Amniotic epithelial cell (primary cell): ENCODE measurements around the gene CLDN1.

Source experiments
- DNase-seq: peaks from one replicate; pipeline ENCODE4 v3.0.0-alpha.2; 2010; ENCODE audit warnings: low read depth

CLDN1 gene

DNA sequence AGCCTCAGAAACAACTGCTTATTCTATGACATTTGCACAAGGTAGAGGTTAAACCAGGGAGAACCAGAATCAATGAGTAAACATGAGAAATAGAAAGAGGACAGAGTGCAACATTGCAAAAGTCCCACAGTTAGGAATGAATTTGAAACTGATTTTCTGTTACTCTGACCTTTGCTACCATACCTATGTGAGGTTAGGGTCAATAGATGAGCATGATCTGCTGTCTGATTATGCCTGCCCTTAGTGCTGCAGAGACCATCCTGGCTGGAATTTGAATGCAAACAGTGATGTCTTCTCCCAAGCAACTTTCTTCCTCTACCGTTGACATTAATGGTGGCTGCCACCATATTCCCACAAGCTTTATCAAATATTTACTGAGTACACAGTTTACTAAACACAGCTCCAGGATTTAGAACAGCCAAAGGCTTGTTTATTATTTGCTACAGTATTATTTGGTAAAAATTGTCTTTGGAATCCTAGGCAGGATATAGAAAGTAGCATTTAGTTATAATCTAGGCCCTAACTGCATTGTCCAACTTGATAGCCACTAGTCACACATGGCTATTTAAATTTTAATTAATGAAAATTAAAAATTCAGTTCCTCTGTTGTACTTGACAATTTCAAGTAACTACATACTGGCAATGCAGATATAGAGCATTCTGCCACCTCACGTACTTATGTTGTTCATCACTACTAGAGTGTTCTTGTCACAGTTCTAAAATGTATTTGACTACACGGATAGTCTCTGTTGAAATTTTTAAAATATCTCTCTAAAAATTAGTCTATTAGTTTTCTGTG, 8.9 kb upstream of the CLDN1 start:
- no peak for DNase-seq

DNA sequence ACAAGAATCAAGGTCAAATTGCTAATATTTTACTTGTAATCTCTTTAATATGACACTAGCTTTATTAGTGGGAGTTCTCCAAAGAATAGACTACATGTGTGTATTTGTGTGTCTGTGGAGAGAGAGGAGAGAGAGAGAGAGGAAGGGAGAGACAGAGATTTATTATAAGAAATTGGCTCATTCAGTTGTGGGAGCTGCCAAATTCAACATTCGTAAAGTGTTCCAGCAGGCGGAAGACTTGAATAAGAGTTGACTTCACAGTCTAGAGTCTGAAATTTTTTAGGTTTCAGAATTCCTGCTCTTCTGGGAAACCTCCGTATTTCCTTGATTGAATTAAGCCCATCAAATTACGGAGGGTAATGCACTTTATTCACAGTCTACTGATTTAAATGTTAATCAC, 4.7 kb upstream of the CLDN1 start:
- peak; percentile 56 for DNase-seq

DNA sequence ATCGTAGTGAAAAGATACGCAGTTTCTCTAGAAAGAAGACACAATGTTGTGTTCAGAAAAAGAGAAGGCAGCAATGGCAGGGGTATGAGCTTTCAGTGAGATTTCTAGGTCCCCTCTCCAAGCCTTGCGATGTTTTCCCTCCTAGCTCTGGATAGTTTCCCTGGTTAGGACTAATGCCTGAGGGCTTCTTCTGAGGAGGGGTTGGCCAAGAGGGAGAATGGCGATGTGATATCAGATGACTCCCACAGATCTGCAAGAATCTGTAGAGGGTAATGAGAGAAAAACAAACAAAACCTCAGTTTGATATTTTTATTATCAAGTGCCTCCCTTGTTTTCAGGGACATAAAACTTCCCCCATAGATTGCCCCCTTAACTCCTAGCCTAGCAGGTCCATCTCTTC, 4.1 kb upstream of the CLDN1 start:
- no peak for DNase-seq

DNA sequence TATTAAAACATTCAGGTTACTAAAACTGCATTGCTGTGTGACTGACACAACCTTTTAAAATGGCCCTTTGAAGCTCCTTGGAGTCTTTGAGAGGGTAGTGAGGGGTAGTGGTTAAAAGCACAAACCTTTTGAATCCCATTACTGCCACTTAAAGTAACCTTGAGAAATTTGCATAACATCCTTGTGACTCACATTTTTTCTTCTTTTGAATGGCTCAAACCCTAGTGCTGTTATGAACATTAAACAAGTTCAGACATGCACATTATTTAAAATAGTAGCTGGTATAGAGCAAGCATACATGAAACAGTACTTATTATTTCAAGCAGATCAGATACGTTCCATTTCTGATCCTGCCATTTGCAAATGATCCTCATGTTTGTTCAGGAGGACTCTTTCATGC, 3.7 kb upstream of the CLDN1 start:
- peak; percentile 41 for DNase-seq

DNA sequence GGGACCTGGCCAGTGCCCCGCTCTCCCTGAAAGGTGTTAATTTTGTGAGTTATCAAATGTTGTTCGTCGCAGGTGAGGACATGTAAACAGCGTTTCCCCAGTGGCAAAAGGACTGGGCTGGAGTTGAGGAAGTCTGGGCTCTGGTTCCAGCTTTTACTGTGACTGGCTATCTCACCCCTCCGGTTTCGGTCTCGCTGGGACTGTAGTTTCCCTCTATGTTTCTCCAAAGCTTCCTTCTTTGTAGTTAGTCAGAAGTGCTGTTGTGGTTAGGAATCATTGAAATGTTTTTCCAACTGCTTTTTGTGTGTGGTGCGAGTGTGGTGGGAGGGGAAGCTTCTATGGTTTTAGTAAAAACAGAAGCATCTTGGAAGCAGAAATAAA, 990 bp upstream of the CLDN1 start:
- DNase-seq: peak; percentile 16

DNA sequence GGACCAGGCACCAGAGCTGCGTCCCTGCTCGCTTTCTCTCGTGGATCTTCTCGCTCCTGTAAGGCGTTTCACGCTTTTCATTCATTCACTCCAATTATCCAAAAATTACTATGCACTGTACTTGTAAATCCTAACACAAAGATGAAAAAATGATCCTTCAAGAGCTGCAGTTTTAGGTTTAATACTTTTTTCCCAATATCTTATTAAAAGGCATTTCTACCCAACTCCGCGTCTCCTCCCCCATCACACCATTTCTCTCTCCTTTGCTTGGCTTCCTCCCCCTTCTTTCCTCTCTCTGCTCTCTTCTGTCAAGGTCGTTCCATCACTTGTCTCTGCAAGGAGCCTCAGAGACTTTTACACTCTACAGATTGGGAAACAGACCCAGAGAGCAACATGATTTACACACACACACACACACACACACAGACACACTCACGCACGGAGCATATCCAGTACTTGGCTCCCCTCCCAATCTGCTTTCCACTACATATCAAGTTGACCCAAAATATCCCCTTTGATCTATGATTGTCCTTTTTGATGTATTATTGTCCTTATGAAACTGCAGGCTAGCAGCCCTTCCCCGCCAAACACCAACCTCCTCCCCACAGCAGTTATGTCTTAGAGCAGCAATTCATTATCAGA, 479 bp upstream of the CLDN1 start:
- DNase-seq: peak; percentile 63

DNA sequence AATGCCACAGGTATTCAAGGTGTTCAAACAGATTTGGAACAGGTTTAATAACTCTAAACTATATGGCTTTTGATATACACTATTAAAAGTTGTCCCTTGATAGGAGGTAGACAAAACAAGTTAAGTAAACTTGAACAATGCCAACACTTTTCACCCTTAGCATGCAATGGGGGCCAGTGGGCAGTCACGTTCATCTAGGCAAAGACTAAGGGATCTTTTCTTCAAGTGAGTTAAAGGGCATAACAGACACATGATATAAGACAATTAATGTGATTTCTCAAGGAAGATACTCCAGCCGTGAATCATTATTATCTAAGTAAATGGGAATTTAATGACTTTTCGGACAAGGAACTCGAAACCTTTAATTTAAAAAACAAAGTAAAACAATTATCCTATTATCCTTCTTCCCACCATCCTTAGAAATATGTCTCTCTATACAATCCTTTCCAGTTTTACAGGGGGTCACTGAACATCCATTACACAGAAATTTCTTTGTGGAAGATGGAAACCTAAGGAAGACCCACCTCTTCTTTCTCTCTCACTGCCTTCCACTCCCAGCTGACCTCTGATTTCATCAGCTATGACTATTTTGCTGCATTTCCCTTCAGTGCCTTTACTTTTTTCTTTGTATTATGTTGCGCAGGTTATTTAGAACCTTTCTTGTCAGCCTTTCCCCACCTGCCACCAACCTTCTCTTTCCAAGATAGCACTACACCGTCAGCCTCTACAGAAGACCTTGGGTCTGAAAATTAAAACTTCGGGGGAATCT, 1.5 kb downstream of the CLDN1 start:
- DNase-seq: no peak

DNA sequence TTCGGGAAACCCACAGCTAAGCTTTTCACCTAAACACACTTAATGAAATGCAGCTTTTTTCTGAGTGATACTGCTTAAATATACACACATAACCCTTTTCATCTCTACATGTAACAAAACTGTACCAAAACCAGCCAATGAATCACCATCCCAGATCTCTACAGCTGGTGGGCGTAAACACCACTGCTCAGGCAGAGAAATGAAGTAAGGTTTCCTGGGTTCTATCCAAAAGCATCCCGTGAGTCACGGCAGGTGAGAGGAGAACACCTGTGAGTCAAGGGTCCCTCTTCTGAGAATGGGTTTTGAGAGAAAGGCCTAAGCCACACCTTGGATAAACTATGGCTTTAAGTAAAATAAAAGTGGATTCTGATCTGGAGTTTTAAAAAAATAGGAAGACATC, 2.6 kb downstream of the CLDN1 start:
- no peak for DNase-seq

DNA sequence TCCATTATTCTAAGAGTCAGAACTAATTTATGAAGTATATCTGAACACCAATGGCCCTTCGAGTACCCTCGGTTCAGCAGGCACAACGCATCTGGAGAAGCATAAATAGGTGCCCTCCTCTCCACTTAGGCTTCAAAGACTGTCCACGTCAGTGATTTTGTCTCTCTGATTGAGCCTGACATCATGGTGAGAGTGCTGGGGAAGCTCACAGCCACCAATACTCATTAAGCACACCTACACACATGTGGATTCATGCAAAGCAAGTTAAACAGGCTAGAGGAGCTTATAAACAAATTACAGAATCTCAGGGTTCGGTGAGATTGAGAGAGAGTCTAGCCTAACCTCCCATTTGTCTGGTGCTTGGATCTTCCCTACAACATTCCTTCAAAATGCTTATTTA, 3.6 kb downstream of the CLDN1 start:
- DNase-seq: no peak

DNA sequence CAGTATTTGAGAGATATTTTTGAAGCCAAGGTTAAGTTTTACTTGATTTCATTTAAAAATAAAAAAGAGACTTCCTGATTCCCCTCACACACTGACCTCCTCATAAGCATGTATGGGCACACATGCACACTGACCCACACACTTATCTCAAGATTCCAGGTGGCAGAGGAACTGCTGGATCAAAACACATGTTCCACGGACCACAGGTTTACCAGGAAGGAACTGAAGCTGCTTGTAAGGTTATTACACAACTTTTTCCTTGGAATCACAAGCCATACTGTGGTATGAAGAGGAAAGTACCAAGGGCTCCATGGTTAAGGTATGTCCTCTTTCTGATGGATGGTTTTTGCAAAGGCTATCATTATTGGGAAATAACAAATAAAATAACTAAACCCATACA, 7.5 kb downstream of the CLDN1 start:
- DNase-seq: peak; percentile 13

DNA sequence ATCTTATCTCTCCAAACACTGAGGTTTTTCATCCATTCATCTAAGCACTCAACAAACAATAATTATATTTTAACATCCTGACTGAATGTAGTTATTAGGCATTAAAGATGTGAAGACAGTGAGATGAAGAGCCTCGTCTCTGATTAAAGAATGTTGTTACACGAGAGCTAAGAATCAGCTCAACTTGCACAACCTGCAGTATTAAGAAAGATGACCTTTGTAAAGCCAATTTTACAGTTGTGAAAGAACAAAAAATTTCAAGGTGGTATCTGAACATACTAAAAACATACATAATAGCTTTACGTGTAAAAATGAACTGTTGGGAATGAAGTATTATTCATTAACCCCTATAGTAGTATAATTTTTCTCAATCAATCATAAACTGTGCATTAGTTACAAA, 12.8 kb downstream of the CLDN1 start:
- DNase-seq: no peak

DNA sequence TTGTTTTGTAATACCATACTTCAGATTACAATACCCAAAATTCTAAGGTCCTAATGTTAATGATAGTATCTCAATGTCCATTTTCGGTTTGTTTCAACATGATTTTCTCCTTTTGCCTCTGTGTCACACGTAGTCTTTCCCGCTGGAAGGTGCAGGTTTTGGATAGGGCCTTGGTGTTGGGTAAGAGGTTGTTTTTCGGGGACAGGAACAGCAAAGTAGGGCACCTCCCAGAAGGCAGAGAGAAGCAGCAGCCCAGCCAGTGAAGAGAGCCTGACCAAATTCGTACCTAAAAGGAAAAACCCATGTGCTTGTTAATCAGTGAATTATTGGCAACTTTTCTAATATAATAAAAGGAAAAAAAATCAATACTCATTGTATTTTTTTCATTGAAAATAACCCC, 14.1 kb downstream of the CLDN1 start:
- no peak for DNase-seq

DNA sequence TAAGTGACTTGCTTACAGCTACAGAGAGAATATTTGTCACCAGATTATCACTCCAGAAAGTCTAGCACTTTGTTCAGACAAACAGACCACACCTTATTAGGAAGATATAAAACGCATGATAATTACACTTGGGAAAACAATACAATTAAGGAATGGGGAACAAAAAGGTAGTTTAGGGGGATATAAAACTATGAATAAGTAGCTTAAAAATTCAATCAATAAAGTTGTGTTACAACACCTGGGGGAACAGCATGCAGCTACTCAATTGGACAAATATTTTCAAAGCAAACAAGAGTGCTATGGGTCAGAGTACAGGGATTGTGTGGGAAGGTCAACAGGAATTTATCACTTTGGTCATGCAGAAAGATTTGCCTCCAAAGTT, 15.1 kb downstream of the CLDN1 start:
- DNase-seq: no peak

DNA sequence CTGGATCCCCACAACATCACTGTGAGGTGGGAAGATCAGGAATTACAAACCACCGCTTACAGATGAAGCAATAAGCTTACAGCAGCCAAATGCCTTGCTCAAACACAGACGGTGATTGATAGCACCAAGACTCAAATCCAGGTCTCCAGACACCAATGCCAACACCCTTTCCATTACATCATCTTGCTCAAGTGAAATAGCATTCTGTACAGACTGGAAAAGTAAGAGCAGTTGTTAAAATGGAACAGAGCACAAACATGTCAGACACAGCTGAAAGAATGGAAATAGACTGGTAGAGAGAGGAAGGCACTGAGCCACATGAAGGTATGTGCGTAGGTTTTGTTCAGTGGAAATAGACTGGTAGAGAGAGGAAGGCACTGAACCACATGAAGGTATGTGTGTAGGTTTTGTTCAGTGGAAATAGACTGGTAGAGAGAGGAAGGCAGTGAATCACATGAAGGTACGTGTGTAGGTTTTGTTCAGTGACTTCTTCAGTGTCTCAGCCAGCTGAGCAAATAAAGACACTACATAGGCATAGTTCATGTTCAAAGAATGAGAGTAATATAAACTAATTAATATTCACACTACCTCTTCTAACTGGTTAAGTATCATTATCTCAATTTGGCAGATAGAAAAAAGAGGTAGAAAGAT, 15.6 kb downstream of the CLDN1 start:
- DNase-seq: peak; percentile 99

DNA sequence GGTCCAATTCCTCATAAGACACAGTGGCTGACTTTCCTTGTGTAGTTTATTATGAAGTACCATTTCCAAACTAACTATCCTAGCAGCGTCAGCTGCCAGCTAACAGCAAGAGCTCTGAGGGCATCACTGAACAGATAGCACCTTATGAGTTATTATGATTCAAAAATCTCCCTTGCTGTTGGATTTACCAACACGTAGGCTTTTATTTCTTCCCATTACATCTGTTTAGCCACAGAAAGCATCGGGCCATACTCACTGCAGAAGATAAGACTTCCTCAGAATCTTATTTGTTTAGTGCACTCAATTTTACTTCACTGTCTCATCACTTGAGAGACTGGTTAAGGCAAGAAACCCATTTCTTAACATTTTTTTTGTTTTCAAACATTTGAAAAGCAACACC, 16.2 kb downstream of the CLDN1 start:
- peak; percentile 78 for DNase-seq

DNA sequence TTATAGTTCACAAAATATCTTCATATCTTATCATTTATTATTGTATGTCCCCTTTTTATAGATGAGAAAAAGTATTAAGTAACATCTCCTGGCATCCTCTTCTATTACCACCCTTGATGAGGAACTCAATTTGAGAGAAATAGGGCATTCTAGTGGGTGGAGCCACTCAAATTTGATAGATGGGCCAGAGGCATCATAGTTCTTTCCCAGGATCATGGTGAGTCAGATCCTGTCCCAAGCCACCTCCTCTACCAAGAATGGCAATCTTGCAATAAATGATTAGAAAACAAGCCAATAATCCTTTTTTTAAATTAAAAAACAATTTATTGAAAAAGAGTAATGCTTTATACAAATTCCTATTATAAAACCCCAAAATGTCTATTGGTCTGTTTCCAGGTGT, 16.8 kb downstream of the CLDN1 start:
- DNase-seq: peak; percentile 33

DNA sequence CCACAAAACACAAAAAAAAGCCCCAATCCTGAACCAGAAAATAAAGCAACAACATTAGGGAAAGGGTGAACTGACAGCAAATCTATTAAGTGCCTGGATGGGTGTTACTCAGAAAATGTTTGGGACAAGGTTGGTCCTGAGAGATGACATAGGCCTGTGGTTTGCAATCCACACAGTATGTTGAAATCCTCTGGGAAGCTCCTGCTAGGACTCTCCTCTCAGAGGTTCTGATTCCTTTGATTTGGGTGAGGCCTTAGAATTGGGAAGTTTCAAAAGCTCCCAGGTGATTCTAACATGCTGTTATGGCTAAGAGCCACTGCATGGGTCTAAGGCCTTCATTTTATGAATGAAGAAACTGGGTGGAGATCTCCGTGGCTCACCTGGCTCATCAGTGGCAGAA, 18.4 kb downstream of the CLDN1 start:
- peak; percentile 34 for DNase-seq

DNA sequence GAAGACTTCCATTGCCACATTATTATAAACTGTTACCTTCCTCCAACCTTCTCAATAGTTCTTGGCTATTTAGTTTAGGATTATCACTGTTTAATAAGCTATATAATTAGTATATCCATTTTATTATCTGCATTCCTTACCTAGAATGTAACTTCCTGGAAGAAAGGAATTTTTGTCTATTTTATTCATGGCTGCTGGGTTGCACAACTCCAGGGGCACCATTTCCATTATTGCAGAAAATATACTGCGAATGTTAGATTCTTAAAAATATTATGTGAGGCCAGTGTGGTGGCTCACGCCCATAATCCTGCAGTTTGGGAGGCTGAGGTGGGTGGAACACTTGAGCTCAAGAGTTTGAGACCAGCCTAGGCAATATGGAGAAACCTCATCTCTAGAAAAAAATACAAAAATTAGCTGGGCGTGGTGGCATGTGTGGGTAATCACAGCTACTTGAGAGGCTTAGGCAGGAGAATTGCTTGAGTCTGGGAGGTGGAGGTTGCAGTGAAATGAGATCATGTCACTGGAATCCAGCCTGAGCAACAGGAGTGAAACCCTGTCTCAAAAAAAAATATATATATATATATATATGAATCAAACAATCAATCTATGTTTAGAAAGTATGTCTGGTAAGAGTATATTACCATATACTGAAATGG, 19.9 kb downstream of the CLDN1 start:
- peak; percentile 32 for DNase-seq

DNA sequence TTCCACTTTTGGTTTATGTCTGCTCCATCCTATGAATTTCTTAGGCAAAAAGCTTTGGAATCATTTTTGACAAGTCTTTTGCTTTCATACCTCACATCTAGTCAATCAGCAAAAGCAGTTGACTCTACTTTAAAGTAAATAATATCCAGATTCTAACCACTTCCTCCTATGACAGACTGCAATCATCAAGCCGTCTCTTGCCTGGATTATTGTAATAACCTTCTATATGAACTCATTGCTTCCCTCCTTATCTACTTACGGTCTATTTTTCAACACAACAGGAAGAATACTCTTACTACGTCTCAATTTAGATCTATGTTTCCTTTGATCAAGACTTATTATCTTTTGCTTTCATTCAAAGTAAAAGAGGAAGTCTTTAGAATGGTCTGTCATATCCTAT, 20.7 kb downstream of the CLDN1 start:
- DNase-seq: peak; percentile 35

DNA sequence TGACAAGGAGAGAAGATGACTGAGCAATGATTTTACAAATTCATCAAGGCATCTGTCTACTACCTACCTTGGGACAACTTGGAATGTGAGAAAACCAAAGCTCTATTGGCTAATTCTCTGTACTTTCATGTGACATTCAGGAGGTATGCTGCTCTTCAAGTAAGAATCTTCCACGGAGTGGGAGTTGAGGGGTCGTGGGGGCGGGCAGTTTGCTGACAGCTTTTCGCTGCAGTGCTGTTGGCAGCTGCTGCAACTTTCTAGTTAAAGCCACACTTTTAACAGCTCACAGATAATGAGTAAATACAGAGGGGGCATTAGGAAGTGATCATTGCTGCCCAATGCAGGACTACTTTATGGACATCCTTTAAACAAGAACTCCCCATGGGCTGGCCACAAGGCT, 22.3 kb downstream of the CLDN1 start:
- no peak for DNase-seq

DNA sequence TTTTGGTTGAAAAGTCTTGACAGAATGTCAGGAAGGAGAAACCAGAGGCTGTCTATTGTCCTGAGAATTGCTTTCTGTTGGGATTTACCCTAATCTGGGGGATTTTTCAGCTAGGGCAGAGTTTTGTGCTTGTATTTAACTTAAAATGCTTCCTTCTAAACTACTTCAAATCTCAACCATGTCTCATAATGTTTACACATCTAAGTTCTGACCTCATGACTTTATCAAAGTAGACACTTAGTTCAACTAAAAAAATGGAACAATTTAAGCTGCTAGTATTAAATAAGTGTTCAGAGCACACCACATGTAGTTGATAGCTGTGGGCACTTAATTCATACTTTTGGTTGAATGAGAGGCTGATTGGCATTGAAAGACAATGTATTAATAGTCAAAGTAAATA, 28.2 kb downstream of the CLDN1 start:
- DNase-seq: no peak

DNA sequence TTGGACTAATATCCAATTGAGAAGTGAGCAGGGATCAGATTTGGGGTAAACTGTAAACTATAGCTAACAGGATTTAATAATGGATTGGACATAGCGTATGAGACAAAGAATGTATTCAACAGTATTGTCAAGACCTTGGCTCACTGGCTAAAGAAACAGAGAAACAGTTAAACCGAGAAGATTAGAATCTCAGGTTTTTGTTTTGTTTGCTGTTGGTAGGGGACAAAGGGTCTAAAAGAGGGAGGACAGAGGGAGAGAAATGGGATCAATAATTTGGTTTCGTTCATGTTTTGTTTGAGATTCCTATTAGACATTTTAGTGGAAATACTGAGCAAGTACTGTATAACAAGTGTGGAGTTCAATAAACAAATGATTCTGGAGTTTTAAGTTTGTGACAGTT, 28.6 kb downstream of the CLDN1 start:
- no peak for DNase-seq
